ENCODE data around the gene NTNG1. TPM values are rescaled to one million over a fixed set of nuclear protein-coding genes. Genes with fewer than 3 reads are reported as not detected.
"Not testable (repeated sequence)": the region's sequence is repeated elsewhere in the genome, so short reads cannot be mapped to it uniquely, and the experiment has no call there.

The NTNG1 gene
- total RNA-seq: not detected in 3 replicates
- long read RNA-seq: 0 reads

- no peaks in the 10 kb centered on the region for H3K36me3 Mint-ChIP-seq (ENCODE audit: low read depth)
- no peak for DNase-seq (ENCODE audit: low spot score)
- H3K4me3 Mint-ChIP-seq (ENCODE audit: unreplicated experiment): peak within 1 kb of the TSS; percentile 74
- no peaks in the 10 kb centered on the region for H3K9me3 Mint-ChIP-seq (ENCODE audit: low read depth)
- TF ChIP-seq CTCF (IDR thresholded peaks at IDR 0.05): no peak
- no peak within 1 kb of the TSS for H3K27ac Mint-ChIP-seq (ENCODE audit: unreplicated experiment)
- peaks cover 44% of the 10 kb centered on the region for H3K27me3 Mint-ChIP-seq (ENCODE audit: low read depth)
- H3K4me1 Mint-ChIP-seq (ENCODE audit: low read depth): peaks cover 20% of the 10 kb centered on the region
These were observed at the start of gene NTNG1 for GRCh38 chr1:107140703-107141490. Gene NTNG1, plus strand, starts transcription at chr1:107141039.

- no peaks in the 10 kb centered on the region for H3K36me3 Mint-ChIP-seq (ENCODE audit: low read depth)
- H3K9me3 Mint-ChIP-seq (ENCODE audit: low read depth): no peaks in the 10 kb centered on the region
- H3K4me3 Mint-ChIP-seq (ENCODE audit: unreplicated experiment): no peak overlapping the region
- DNase-seq (ENCODE audit: low spot score): no peak
- no peak overlapping the region for H3K27ac Mint-ChIP-seq (ENCODE audit: unreplicated experiment)
- peaks cover 3% of the 10 kb centered on the region for H3K27me3 Mint-ChIP-seq (ENCODE audit: low read depth)
- no peak for TF ChIP-seq CTCF (IDR thresholded peaks at IDR 0.05)
- H3K4me1 Mint-ChIP-seq (ENCODE audit: low read depth): no peaks in the 10 kb centered on the region
These were observed 49.4 kb upstream of the NTNG1 start for GRCh38 chr1:107091418-107091817.

GRCh38 chr1:107093395-107093794 lies 47.4 kb upstream of the NTNG1 start:
- H3K4me3 Mint-ChIP-seq (ENCODE audit: unreplicated experiment); H3K4me1 Mint-ChIP-seq (ENCODE audit: low read depth); H3K36me3 Mint-ChIP-seq (ENCODE audit: low read depth); H3K27ac Mint-ChIP-seq (ENCODE audit: unreplicated experiment); DNase-seq (ENCODE audit: low spot score); H3K27me3 Mint-ChIP-seq (ENCODE audit: low read depth); H3K9me3 Mint-ChIP-seq (ENCODE audit: low read depth): not testable (repeated sequence)

GRCh38 chr1:107095647-107096046 lies 45.2 kb upstream of the NTNG1 start:
- H3K27me3 Mint-ChIP-seq (ENCODE audit: low read depth): no peaks in the 10 kb centered on the region
- no peak for TF ChIP-seq CTCF (IDR thresholded peaks at IDR 0.05)
- no peak for DNase-seq (ENCODE audit: low spot score)
- H3K4me1 Mint-ChIP-seq (ENCODE audit: low read depth): no peaks in the 10 kb centered on the region
- no peak overlapping the region for H3K4me3 Mint-ChIP-seq (ENCODE audit: unreplicated experiment)
- no peaks in the 10 kb centered on the region for H3K36me3 Mint-ChIP-seq (ENCODE audit: low read depth)
- H3K27ac Mint-ChIP-seq (ENCODE audit: unreplicated experiment): no peak overlapping the region
- H3K9me3 Mint-ChIP-seq (ENCODE audit: low read depth): peaks cover 6% of the 10 kb centered on the region

GRCh38 chr1:107096690-107097089 lies 44.1 kb upstream of the NTNG1 start:
- Mint-ChIP-seq H3K4me1 (ENCODE audit: low read depth) (no peaks in the 10 kb centered on the region), H3K9me3 (ENCODE audit: low read depth) (peaks cover 6% of the 10 kb centered on the region), H3K27me3 (ENCODE audit: low read depth) (peaks cover 4% of the 10 kb centered on the region), H3K27ac (ENCODE audit: unreplicated experiment) (no peak overlapping the region), H3K4me3 (ENCODE audit: unreplicated experiment) (no peak overlapping the region), H3K36me3 (ENCODE audit: low read depth) (no peaks in the 10 kb centered on the region)
- no peak for DNase-seq (ENCODE audit: low spot score)
- TF ChIP-seq CTCF (IDR thresholded peaks at IDR 0.05): no peak

- Mint-ChIP-seq H3K4me1 (ENCODE audit: low read depth) (no peaks in the 10 kb centered on the region), H3K4me3 (ENCODE audit: unreplicated experiment) (no peak overlapping the region)
These were observed 41.9 kb upstream of the NTNG1 start for GRCh38 chr1:107098961-107099360.

More at GRCh38 chr1:107098961-107099360, 41.9 kb upstream of the NTNG1 start:
- no peaks in the 10 kb centered on the region for H3K36me3 Mint-ChIP-seq (ENCODE audit: low read depth)
- TF ChIP-seq CTCF (IDR thresholded peaks at IDR 0.05): no peak
- H3K27me3 Mint-ChIP-seq (ENCODE audit: low read depth): peaks cover 4% of the 10 kb centered on the region
- DNase-seq (ENCODE audit: low spot score): no peak
- peaks cover 6% of the 10 kb centered on the region for H3K9me3 Mint-ChIP-seq (ENCODE audit: low read depth)
- no peak overlapping the region for H3K27ac Mint-ChIP-seq (ENCODE audit: unreplicated experiment)
